Brain microvascular endothelial cell (primary cell): ENCODE measurements around the gene PRDM15.

Experiments
- DNase-seq: peaks from one replicate; pipeline ENCODE4 v3.0.0-alpha.2; 2020
- H3K27ac ChIP-seq: fragments of 250-450 bp; sonication (Bioruptor Pico); 2 replicates; pipeline ENCODE4 v1.5.1; 2020; ENCODE audit warnings: mild to moderate bottlenecking, moderate library complexity
- H3K27me3 ChIP-seq: fragments of 250-450 bp; sonication (Bioruptor Pico); replicated peaks from 2 replicates; pipeline ENCODE4 v1.5.1; 2020; ENCODE audit warnings: mild to moderate bottlenecking
- H3K36me3 ChIP-seq: fragments of 250-450 bp; sonication (Bioruptor Pico); replicated peaks from 2 replicates; pipeline ENCODE4 v1.5.1; 2020; ENCODE audit warnings: mild to moderate bottlenecking
- H3K4me3 ChIP-seq: 2 replicates; pipeline ENCODE4 v1.5.1; 2011; ENCODE audit warnings: low read depth, mild to moderate bottlenecking, control low read depth, low read length, moderate library complexity
- CTCF ChIP-seq: IDR thresholded peaks from 2 replicates; pipeline ENCODE4 v1.5.1; 2011; ENCODE audit warnings: low read depth, mild to moderate bottlenecking, moderate library complexity, low read length, control low read depth, inconsistent platforms; ENCODE audit errors: missing control alignments
- in situ Hi-C: cut with HindIII; loops from 2 replicates; pipeline ENCODE4 v1.10.0; 2017; ENCODE audit warnings: low sequenced_read_pairs, low pct_ligation_motif_present

The PRDM15 gene

GRCh38 chr21:41880153-41880552 lies 1.0 kb upstream of the PRDM15 start:
- Histone ChIP-seq H3K4me3 (no peak overlapping the region), H3K36me3 (no peaks in the 10 kb centered on the region), H3K27ac (no peak overlapping the region), H3K27me3 (no peaks in the 10 kb centered on the region)
- in situ Hi-C loops: no loop called here
- no peak for DNase-seq
- TF ChIP-seq CTCF: no peak

GRCh38 chr21:41878831-41879189 lies 334 bp downstream of the PRDM15 start:
- DNase-seq: peak; percentile 75
- no peaks in the 10 kb centered on the region for H3K27me3 ChIP-seq
- in situ Hi-C loops: no loop called here
- H3K27ac ChIP-seq: peak overlapping the region; percentile 75
- TF ChIP-seq CTCF: no peak
- no peaks in the 10 kb centered on the region for H3K36me3 ChIP-seq
- peak overlapping the region; percentile 79 for H3K4me3 ChIP-seq

- in situ Hi-C loops: no loop called here
- peak overlapping the region; percentile 79 for H3K4me3 ChIP-seq
- H3K36me3 ChIP-seq: no peaks in the 10 kb centered on the region
- H3K27me3 ChIP-seq: no peaks in the 10 kb centered on the region
- H3K27ac ChIP-seq: peak overlapping the region; percentile 75
- DNase-seq: peak; percentile 51
- no peak for TF ChIP-seq CTCF
These were observed 978 bp downstream of the PRDM15 start for GRCh38 chr21:41877901-41878830.

GRCh38 chr21:41876928-41877652 lies 2.1 kb downstream of the PRDM15 start:
- Histone ChIP-seq H3K27ac (no peak overlapping the region), H3K4me3 (no peak overlapping the region), H3K27me3 (no peaks in the 10 kb centered on the region), H3K36me3 (no peaks in the 10 kb centered on the region)
- in situ Hi-C loops: no loop called here
- no peak for TF ChIP-seq CTCF
- DNase-seq: no peak

- DNase-seq: no peak
- H3K27me3 ChIP-seq: no peaks in the 10 kb centered on the region
- H3K27ac ChIP-seq: no peak overlapping the region
- H3K36me3 ChIP-seq: no peaks in the 10 kb centered on the region
- TF ChIP-seq CTCF: no peak
- in situ Hi-C loops: no loop called here
- no peak overlapping the region for H3K4me3 ChIP-seq
These were observed 2.7 kb downstream of the PRDM15 start for GRCh38 chr21:41876396-41876795.
